GM19023 (cell line): Measurements from ENCODE around the gene SREBF1.

Experiments used
- ATAC-seq: cut with Tn5 transposase; IDR thresholded peaks from one replicate; pipeline ENCODE4 v1.9.1; 2021; ENCODE audit warnings: mild to moderate bottlenecking, moderate library complexity; ENCODE audit not compliant: unreplicated experiment

The SREBF1 gene

DNA sequence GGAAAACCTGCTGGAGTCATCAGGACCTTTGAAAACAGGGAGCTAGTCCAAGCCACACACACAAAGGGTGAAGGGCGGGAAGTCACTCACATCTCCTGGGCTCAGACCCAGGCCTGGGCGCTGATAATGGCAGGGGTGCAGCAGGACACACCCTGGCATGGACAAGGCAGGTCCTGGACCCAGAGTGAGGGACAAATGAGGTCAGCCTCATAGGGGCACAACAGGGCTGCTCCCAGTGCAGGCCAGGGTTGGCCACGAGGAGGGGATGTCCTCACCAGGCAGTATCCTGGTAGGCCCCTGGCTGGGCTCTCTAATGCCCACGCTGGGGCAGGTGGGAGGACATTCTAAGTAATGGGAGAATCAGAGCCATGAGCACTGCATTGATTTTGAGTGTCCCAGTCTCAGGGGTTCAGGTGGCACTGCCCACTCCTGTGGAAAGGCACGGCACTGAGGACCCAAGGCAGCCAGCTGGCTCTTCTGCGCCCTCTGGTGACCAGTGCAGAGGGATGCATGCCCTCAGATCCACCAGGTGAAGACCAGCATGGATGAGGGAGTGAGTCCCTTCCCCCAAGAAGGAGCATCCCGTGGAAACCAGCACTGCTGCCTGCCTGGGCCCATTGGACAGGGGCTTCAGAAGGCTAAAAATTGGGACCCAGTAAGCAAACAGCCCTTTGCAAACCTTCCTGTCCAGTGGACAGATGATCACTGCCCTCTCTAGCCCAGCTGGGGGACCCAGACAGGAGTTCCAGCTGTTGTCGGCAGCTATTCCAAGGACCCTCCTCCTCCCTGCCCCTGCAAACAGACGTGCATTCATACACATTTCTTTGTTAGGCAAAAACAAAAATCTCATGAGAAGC lies 23.4 kb upstream of the SREBF1 start:
- ATAC-seq = no peak

GRCh38 chr17:17857496-17857895 lies 20.7 kb upstream of the SREBF1 start:
- no peak for ATAC-seq

DNA sequence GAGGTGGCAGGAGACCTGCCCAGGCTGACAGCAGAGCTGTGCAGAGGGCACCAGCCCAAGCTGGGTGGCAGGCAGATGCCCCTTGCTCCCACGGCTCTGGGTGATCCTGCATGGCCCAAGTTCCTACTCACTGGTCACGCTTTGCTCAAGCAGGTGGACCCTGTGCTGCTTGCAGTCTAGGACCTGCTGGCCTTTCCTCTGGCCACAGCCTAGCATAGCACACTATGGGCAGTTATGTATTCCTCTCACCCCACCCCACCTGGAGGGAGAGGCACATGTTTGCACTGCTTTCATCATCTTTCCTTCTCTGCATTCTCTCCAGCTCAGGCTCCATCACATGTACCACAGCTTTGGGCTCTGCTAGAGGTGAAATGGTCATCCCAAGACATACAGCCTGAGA lies 19.6 kb upstream of the SREBF1 start:
- ATAC-seq = no peak

DNA sequence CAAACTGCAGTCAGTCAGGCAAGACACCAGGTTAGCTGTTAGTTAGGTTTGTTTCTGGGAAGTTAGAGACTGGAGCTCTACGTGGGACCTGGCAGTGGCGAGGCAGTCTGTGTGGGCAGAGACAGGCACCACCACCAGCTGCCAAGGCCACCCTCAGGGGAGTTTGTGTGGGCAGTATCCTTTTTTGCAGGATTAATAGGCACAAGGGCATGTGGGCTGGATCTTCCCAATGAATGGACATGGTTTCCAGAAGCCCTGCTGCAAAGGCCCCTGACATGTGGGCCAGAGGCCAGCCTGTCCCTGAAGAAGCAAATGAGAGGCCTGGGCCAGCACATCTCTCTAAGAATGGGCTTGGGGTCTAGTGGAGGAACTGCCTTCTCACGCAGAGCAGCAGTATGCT lies 19.2 kb upstream of the SREBF1 start:
- ATAC-seq = no peak

DNA sequence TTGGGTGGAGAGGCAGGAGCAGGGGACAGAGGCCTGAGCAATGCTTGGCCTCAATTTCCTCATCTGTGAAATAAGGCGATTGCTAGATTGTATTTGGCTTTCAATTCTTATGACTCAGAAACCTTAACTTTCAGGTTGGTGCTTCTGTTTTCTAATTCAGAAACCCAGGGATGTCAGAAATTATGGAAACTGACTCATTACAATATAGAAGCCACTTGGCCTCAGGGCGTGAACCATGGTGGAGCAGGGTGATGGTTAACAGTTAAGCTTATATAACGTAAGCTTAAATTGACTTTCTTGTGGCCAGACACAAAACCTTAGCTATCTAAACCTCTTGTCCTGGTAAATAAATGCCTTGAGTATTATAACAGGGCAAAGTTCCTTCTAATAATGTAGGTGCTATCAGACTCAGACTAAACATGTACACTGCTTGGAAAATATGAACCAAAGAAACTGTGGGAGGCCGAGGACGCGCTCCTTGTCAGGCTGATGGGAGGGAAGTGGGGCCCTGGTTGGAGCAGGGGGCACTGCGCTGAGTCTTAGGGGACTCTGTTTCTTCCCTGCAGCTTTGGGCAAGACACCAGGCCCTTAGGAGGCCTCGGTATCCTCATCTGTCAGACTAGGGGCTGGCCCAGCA lies 17.1 kb upstream of the SREBF1 start:
- no peak for ATAC-seq

DNA sequence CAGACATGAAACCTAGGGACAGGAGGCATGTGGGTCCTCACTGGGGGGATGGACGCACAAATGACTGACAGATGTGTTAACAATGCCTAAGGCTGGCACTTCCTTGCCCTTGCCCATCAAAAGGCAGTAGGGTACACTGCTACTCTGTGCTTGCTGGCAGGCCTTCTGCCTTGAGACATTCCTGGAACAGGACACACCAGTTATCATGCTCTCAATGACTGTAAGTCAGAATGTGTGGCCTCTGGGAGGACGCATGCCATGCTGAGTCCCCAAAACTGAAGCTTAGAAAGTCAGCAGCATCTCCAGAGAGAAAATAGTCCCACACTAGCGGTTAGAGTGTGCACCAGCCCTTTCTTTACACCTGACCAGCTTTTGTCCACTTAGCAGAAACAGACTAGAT lies 16.1 kb upstream of the SREBF1 start:
- ATAC-seq = no peak

GRCh38 chr17:17851103-17852002 lies 14.6 kb upstream of the SREBF1 start:
- ATAC-seq = no peak

DNA sequence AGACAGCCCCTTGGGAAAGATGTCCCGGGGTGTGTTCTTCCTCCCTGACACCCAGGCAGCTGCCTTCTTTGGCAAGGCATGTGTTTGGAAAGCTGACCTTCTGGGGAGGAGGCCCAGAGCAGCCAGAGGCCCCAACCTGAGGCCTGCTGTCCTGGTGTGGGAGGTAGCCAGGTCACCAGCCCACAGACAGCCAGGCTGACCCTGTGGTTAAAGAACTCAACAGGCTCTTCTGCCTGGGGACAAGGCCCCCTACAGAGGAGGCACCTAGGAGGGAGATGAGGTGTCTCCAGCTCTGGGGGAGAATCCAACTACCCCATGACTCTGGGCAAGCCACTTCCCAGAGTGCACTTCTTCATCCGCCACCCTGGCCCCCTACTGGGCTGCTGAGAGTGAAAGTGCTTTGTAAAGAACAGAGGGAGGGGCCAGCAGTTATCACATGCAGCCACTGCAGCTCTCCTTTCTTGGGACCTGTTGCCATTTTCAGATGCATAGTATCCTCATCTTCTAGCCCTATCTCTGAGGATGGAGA lies 13.1 kb upstream of the SREBF1 start:
- ATAC-seq = no peak

DNA sequence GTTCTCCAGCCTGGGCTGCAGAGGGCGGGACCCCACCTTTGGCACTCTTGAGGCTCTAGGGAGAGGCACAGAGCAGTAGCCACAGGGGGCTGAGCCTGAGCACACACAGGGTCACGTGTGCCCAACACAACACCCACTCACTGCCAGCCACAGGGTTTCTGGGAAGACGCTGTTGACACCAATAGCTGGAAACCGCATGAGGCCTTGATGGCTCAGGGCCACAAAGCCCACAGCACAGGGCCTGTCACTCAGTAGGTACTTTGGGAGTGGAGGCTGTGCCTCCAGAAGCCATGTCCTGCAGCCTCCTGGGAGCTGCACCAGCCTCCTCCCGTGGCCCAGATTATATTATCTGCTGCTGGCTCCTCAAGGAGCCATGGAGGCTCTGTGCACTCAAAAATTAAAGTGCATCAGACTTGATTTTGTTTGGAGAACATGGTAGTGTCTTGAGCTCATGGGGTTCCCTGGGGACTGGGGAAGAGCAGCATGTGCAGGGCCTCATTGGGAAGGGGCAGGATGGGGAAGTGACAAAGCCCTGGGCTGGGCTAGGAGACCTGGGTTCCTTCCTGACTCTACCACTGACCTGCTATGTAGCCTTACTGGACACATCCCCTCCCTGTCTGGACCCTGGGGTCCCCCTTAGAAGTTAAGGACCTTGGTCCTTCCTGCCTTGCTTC lies 12.5 kb upstream of the SREBF1 start:
- no peak for ATAC-seq

DNA sequence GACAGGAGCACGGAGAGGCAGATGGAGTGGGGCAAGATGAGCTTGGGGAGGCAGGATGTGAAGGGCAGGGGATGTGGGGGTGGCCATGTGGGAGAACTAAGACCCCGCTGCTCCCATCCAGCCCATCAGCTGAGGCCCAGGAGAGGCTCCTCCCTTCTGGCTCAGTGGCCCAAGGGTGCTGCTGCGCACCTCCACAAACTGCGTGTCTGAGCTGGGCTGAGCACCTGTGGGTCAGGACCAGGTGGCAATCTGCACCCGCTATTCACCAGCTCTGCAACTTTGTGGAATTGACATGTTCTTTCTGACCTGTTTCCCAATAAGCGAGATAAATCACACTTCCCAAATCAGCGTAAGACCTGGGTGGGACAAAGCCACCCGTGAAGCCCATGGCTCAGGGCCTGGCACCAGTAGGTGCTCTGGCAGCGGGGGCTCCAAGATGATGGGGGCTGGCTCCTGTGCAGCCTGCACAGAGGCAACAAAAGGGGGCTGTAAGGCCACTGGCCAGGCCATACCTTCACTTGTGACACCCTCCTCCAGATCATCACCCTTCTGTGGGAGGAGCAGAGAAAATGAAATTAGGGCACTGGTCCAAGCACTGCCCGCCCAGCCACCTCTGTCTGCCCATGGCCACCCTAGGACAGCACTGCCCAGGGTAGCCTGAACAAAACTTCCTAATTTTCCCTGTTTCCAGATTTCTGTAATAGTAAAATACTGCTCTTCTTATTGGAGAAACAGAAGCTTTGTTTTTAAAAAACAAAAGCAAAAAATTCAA lies 11.7 kb upstream of the SREBF1 start:
- no peak for ATAC-seq

- no peak for ATAC-seq
Observed at GRCh38 chr17:17847726-17848125, 10.9 kb upstream of the SREBF1 start.

DNA sequence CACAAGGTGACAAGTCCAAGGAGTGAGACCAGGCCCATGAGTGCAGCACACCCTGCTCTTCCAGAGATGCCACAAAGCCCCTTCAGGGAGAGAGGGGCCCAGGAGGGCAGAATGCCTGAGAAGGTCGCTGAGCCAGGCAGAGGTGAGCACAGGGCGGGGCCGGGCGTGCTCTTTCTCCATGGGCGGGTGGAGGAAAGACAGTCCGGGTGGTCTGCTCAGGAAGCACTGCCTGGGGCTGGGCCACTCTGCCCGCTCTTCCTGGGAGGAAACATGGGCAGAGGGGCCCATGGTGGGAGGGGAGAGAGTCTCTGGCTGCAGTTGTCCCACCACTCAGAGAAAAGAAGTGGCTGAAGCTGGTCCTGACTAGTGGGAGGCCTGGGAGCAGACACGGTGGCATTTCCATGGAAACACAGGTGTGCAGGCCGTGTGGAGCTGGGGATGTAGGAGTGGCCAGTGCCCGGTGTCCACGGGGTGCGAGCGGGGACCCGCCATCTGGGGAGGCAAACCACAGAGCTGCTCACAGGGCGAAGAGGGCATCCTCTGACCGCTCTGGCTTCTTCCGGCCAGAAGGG lies 10.4 kb upstream of the SREBF1 start:
- ATAC-seq = no peak

DNA sequence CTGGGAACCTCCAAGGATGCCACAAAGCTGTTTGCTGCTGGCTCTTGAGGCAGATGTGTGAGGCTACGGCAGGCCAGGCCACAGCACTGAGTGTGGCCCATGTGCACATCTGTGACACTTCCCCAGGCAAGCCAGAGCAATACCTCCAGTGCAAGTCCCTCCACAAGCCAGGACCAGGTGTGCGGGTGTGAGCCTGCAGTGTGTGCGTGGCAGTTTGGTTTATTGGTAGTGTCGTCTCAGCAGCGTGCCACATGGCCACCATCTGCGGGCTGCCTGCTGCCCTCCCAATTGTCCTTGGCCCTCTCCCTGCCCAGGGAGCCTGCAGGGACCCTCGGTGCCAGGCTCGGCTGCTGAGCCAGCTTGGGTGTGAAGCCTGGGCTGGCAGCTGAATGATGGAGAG lies 9.9 kb upstream of the SREBF1 start:
- no peak for ATAC-seq

DNA sequence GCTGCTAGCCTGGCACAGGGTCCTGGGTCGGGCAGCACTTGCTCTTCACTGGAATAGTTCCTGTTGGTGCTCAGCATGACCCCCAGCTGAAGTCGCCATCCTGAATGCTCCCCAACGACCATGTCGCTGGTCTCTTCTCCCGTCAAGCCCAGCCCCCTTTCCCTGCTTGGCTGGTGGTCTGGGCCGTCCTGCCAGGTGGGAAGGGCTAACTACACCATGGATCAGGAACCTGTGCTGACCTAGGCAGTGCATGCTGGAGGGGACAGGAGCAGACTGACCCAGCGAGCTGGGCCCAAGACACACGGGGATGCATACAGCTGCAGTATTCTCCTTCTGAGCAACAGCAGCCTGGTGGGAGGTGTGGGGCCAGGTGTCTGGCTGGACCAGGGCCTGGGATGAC lies 9.2 kb upstream of the SREBF1 start:
- no peak for ATAC-seq

DNA sequence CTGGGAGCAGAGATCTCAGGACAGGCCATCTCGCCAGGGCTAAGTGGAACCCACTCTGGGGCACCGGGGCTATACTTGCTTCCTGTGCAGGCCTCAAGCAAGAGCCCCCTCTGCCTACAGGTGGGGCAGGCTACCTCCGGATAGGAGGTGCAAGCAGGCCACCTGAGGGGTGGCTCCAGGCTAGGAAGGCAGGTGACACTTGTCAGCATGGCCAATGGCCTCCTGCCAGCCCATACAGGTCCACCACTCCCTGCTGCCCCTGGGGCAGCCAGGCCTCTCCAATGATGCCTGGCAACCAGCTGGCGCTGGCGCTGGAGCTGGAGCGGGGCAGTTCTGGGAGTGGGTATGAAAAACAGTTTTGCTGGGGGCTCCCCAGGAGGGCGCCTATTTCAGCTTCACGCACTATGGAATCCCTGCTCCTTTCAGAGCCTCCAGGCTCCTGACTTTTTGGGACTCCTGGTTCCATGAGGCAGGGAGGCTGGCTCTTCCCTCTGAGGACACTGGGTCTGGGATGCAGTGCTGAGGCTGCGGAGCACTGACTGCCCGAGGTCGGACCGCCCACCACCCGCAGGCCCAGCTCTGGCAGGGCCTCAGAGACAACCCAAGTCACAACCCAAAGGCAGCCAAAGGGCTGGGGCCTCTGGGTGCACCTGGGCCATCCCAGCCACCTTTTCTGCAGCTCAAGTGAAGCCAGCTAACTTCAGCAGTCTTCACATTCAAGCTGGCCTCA lies 8.4 kb upstream of the SREBF1 start:
- ATAC-seq = no peak

DNA sequence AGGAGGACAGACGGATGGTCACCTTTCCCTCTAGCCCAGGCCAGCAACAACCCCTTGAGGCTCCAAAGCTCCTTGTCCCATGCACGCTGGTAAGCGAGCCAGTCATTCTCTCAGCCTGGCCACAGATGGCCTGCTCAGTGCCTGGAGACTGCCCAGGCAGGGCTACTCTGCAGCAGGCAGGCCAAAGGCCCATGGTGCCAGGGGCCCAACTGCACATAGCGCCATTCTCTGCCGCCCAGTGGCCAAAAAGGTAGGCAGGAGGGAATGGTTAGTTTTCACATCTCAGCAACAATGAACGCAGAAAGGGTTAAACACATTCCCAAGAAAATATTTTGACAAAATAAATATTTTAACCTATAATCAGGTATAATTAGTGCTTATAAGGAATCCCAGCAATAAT lies 7.7 kb upstream of the SREBF1 start:
- no peak for ATAC-seq

GRCh38 chr17:17844079-17844478 lies 7.3 kb upstream of the SREBF1 start:
- ATAC-seq = no peak

- no peak for ATAC-seq
Observed at GRCh38 chr17:17843096-17843495, 6.3 kb upstream of the SREBF1 start.
